Esophagus (tissue), 2 donors: Measurements from ENCODE around the gene MUC2. TPM values are rescaled to one million over a fixed set of nuclear protein-coding genes. Genes with fewer than 3 reads are reported as not detected.

Experiments used
- H3K27ac ChIP-seq, 2 donors: one replicate each; pipeline ENCODE4 v1.5.1; 2013; ENCODE audit warnings: low read depth in 2 of 2, mild to moderate bottlenecking in 2 of 2, inconsistent platforms in 1 of 2, low read length in 1 of 2, moderate library complexity in 1 of 2
- H3K27me3 ChIP-seq, 2 donors: one replicate each; pipeline ENCODE4 v1.6.1; 2013; ENCODE audit warnings: low read length in 2 of 2, control low read depth in 1 of 2, mild to moderate bottlenecking in 1 of 2; ENCODE audit not compliant: insufficient read depth in 2 of 2, control insufficient read depth in 1 of 2
- H3K36me3 ChIP-seq, 2 donors: one replicate each; pipeline ENCODE4 v1.6.1; 2013; ENCODE audit warnings: low read length in 1 of 2; ENCODE audit not compliant: control insufficient read depth in 2 of 2, insufficient read depth in 2 of 2
- H3K4me1 ChIP-seq, 2 donors: one replicate each; pipeline ENCODE4 v1.6.1; 2013; ENCODE audit warnings: low read length in 1 of 2; ENCODE audit not compliant: control insufficient read depth in 2 of 2, insufficient read depth in 2 of 2
- H3K4me3 ChIP-seq, 2 donors: one replicate each; pipeline ENCODE4 v1.5.1; 2013; ENCODE audit warnings: low read length in 2 of 2, mild to moderate bottlenecking in 2 of 2, low read depth in 1 of 2, moderate library complexity in 1 of 2
- H3K9me3 ChIP-seq, 2 donors: one replicate each; pipeline ENCODE4 v1.6.1; 2013; ENCODE audit warnings: mild to moderate bottlenecking in 2 of 2, low read depth in 1 of 2, low read length in 1 of 2, moderate library complexity in 1 of 2; ENCODE audit not compliant: control insufficient read depth in 2 of 2, insufficient read depth in 1 of 2
- WGBS, 2 donors: extraction: QIAGEN DNeasy Blood & Tissue Kit; methylation state at CpG; one replicate each; pipeline ENCODE4 v1.1.7; 2013; 5-methylcytosine and 5-hydroxymethylcytosine counted together
- polyA plus RNA-seq, 2 donors: library from polyadenylated mRNA; stranded (reverse); fragments of 200-250 nt; gene quantifications; one replicate each; pipeline ENCODE4 v1.2.3, GENCODE V29; 2013
- donor health status: healthy with polysubstance abuse.
- donor health status: Bipolar disorder and iron deficiency.

MUC2 gene
- polyA plus RNA-seq, 2 donors: 0.04 TPM; not detected in 1

DNA sequence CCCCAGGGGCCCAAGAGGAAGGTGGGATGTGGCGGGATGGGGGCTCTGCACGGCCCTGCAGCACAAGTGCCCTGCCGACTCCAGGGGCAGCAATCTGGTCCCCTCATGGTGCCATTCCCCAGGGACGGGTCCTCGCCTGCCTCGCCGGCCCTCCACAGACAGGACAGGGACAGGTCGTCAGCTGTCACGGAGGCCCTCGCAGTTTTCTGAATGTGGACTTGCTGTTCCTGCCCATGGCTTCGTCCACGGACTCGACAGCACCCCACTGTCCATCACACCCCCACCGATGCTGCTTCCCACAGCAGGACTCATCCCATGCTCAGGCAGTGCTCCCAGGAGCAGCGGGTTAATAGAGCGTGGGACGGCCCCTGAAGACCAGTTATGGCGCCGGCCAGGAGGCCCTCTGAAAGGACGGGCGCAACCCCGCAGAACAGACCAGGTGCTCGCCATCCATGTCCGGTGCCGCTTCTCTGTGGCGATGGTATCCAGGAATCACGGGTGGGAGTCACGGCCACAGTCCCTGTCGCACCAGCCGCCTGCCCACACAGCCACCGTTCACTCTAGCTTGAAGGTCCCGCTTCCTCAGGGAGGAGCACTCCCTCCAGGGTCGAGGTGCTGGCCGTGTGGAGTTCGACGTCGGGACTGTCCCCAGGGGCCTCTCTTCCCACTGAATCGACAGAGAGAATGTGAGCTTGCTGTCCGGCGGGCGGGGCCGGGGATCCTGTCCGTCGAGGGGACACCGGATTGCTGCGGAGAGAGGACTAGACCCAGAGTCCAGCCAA lies 18.5 kb upstream of the MUC2 start:
- no peaks in the 10 kb centered on the region for H3K9me3 ChIP-seq
- H3K36me3 ChIP-seq: no peaks in the 10 kb centered on the region
- no peaks in the 10 kb centered on the region for H3K27me3 ChIP-seq
- H3K27ac ChIP-seq: no peak overlapping the region
- H3K4me1 ChIP-seq: no peaks in the 10 kb centered on the region
- WGBS, 2 donors: 79 to 81% methylated on average over 45 to 46 of the region's 46 CpGs
- H3K4me3 ChIP-seq: no peak overlapping the region

DNA sequence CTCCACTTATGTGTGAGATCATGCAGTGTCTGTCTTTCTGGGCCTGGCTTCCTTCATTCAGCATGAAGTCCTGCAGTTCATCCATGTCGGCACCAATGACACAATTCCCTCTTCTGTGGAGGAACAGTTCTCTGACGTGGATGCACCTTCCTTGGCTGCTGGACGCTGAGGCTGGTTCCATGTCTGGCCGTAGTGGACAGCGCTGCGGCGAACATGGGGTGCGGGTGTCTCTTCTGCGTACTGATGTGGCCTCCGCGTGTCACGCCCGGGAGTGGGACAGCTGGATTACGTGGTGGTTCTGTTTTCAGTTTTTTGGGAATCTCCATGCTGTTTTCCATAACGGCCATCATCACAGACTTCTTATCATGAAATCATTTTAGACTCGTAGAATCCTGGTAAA lies 16.9 kb upstream of the MUC2 start:
- Histone ChIP-seq H3K4me1 (no peaks in the 10 kb centered on the region), H3K9me3 (no peaks in the 10 kb centered on the region), H3K4me3 (no peak overlapping the region), H3K27me3 (no peaks in the 10 kb centered on the region), H3K36me3 (no peaks in the 10 kb centered on the region), H3K27ac (no peak overlapping the region)
- WGBS, 2 donors: 88 to 91% methylated on average over 16 of the region's 16 CpGs

GRCh38 chr11:1059759-1060158 lies 14.9 kb upstream of the MUC2 start:
- no peaks in the 10 kb centered on the region for H3K27me3 ChIP-seq
- H3K9me3 ChIP-seq: no peaks in the 10 kb centered on the region
- no peak overlapping the region for H3K27ac ChIP-seq
- no peaks in the 10 kb centered on the region for H3K4me1 ChIP-seq
- H3K36me3 ChIP-seq: no peaks in the 10 kb centered on the region
- 80 to 84% methylated on average over 15 of the region's 15 CpGs for WGBS, 2 donors
- no peak overlapping the region for H3K4me3 ChIP-seq

DNA sequence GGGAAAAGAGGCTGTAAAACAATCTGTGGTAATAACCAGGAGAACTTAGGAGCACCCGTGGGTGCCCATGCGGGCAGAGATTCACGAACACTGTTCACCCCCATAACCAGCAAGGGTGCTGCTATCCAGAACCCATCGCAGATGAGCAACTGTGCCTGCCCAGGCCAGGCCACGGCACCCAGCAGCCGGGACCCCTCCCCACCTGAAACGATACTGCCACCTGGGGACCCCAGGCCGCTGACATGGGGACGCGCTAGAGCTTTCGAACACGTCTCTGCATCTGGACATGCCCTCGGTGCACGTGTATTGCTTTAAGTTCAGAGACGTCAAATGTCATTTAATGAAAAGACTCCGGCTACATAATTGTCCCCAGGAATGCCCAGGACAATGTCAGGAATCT lies 14.3 kb upstream of the MUC2 start:
- H3K27me3 ChIP-seq: no peaks in the 10 kb centered on the region
- H3K4me3 ChIP-seq: no peak overlapping the region
- no peaks in the 10 kb centered on the region for H3K9me3 ChIP-seq
- no peaks in the 10 kb centered on the region for H3K4me1 ChIP-seq
- WGBS, 2 donors: 68 to 75% methylated on average over 16 of the region's 16 CpGs
- no peaks in the 10 kb centered on the region for H3K36me3 ChIP-seq
- no peak overlapping the region for H3K27ac ChIP-seq

DNA sequence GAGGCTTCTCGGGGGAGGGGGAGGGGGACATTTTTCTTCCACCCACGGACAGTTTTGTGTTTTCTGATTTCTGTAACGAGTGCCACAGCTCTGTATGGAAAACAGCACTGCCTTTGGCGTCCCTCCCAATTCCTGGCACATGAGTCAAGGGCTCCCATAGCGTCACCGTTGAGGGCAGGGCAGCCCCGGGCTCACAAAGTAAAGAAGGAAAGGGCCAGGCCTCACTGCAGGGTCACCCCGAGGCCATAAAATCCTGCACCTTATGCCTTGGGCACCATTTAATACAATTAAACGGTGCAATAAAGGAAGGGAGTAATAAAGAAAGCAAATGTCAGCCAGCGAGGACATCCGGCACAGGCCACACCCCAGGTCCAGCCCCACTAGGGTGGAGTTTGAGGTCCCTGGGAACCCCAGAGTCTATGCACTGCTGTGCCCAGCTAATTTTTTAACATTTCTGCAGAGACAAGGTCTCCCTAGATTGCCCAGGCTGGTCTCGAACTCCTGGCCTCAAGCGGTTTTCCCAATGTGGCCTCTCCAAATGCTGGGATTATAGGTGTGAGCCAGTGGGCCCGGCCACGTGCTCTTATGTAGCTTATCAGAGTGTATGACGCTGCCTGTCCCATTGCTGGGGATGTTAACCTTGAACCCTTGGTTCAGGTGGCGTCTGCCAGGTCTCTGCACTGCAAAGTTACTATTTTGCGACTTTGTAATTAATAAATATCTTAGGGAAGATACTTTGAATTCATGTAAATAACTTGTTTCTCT lies 13.6 kb upstream of the MUC2 start:
- Histone ChIP-seq H3K36me3 (no peaks in the 10 kb centered on the region), H3K4me3 (no peak overlapping the region), H3K9me3 (no peaks in the 10 kb centered on the region), H3K27me3 (no peaks in the 10 kb centered on the region), H3K27ac (peak overlapping the region in 1 of 2 donors; percentile 15), H3K4me1 (no peaks in the 10 kb centered on the region)
- WGBS, 2 donors: 60% methylated on average over 18 of the region's 18 CpGs

DNA sequence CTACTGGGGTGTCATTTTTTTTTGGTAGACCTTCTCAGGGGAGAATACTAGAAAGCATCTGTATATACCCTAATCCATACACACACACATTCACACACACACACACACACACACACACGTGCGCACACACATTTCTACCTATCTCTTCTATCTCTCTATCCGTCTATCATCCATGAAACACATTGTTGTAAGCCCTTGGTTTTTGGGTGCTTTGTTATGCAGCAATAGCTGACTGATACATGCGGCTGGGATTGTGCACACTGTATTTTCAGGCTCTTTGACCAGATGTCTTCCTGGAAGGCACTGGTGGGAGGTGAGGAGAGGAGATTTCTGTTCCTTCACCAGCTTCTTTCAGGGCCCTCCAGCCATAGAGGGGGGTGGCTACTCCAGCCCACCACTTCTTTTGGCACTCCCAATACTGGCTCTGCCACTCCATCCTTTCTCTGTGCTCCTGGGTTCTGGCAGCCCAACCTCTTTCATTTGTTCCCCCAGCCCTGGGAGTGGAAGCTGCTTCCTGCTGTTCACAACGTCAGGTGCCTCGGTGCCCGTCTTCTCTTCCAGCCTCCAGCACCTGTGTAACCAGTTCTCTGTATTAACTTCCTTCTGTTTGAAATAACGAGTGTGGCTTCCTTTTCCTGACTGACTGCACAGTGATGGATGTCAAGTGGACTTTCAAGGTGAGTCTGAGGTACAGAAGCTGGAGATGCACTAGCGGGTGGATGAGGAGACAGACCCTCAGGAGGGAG lies 12.4 kb upstream of the MUC2 start:
- no peaks in the 10 kb centered on the region for H3K4me1 ChIP-seq
- H3K27me3 ChIP-seq: no peaks in the 10 kb centered on the region
- no peaks in the 10 kb centered on the region for H3K36me3 ChIP-seq
- WGBS, 2 donors: 72 to 76% methylated on average over 9 of the region's 9 CpGs
- H3K27ac ChIP-seq: peak overlapping the region in 1 of 2 donors; percentile 8
- no peak overlapping the region for H3K4me3 ChIP-seq
- no peaks in the 10 kb centered on the region for H3K9me3 ChIP-seq

GRCh38 chr11:1064167-1064566 lies 10.5 kb upstream of the MUC2 start:
- 69 to 79% methylated on average over 3 of the region's 3 CpGs for WGBS, 2 donors
- Histone ChIP-seq H3K4me3 (no peak overlapping the region), H3K4me1 (no peaks in the 10 kb centered on the region), H3K9me3 (no peaks in the 10 kb centered on the region), H3K27me3 (no peaks in the 10 kb centered on the region), H3K36me3 (no peaks in the 10 kb centered on the region), H3K27ac (no peak overlapping the region)

- WGBS, 2 donors: 61 to 64% methylated on average over 8 of the region's 8 CpGs
- peaks cover 0 to 4% of the 10 kb centered on the region in 2 donors for H3K4me1 ChIP-seq
- H3K36me3 ChIP-seq: no peaks in the 10 kb centered on the region
- no peaks in the 10 kb centered on the region for H3K27me3 ChIP-seq
- no peaks in the 10 kb centered on the region for H3K9me3 ChIP-seq
- no peak overlapping the region for H3K27ac ChIP-seq
- no peak overlapping the region for H3K4me3 ChIP-seq
Measured at GRCh38 chr11:1067812-1068496, 6.7 kb upstream of the MUC2 start.

DNA sequence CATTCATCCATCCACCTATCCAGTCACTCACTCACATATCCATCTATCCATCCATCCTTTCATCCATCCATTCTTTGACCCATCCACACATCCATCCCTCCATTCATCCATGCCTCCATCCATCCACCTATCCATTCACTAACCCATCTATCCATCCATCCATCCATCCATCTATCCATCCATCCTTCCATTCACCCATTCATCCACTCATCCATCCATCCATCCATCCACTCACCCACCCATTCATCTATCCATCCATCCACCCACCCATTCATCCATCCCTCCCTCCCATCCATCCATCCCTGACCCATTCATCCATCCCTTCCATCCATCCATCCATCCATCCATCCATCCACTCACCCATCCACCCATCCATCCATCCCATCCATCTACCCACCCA lies 4.9 kb upstream of the MUC2 start:
- Histone ChIP-seq H3K9me3 (no peaks in the 10 kb centered on the region), H3K4me1 (peaks cover 0 to 12% of the 10 kb centered on the region in 2 donors), H3K36me3 (no peaks in the 10 kb centered on the region), H3K27ac (no peak overlapping the region), H3K4me3 (no peak overlapping the region), H3K27me3 (no peaks in the 10 kb centered on the region)
